Caco-2 (cell line): ENCODE data around the gene CCDC34. TPM values are rescaled to one million over a fixed set of nuclear protein-coding genes. Genes with fewer than 3 reads are reported as not detected.

ENCODE experiments used
- BruUV-seq: library from RNA; stranded (reverse); fragments of 400-500 nt; replicated peaks from 2 replicates; lab custom pipeline; 2021; lab: Mats Ljungman, UMichigan
- CTCF ChIA-PET: fragments of 300-600 bp; sonication (Branson Sonifier 250); formaldehyde crosslinking; loops from one replicate; lab custom pipeline; 2022; ENCODE audit warnings: antibody characterized with exemption; lab: Charles Lee
- POLR2A ChIA-PET: fragments of 300-600 bp; sonication (Branson Sonifier 250); formaldehyde crosslinking; loops from one replicate; lab custom pipeline; 2022; ENCODE audit warnings: antibody characterized with exemption; lab: Charles Lee
- DNase-seq, 2 experiments: peaks; one replicate each; pipeline versions ENCODE4 v3.0.0 to v3.0.0-alpha.2; 2020 to 2022
- H3K27me3 ChIP-seq: replicated peaks from 2 replicates; pipeline ENCODE4 v1.6.0; 2011; ENCODE audit warnings: low read length; ENCODE audit not compliant: control insufficient read depth, insufficient read depth
- H3K36me3 ChIP-seq: 2 replicates; pipeline ENCODE4 v1.5.1; 2011; ENCODE audit warnings: low read length; ENCODE audit not compliant: control insufficient read depth, insufficient read depth
- H3K4me1 ChIP-seq: fragments of 250-450 bp; sonication (Bioruptor Pico); 2 replicates; pipeline ENCODE4 v1.5.1; 2020; ENCODE audit warnings: mild to moderate bottlenecking
- H3K4me3 ChIP-seq: 2 replicates; pipeline ENCODE4 v1.5.1; 2011; ENCODE audit warnings: low read depth, mild to moderate bottlenecking, control low read depth, low read length
- H3K9me3 ChIP-seq: fragments of 250-450 bp; sonication (Bioruptor Pico); 2 replicates; pipeline ENCODE4 v1.5.1; 2020; ENCODE audit warnings: mild to moderate bottlenecking, moderate library complexity
- H3K27ac Mint-ChIP-seq: one replicate; pipeline ENCODE4 v1.8.0; 2022; ENCODE audit warnings: mixed read lengths; ENCODE audit not compliant: unreplicated experiment
- H3K27me3 Mint-ChIP-seq: one replicate; pipeline ENCODE4 v1.8.0; 2022; ENCODE audit warnings: mixed read lengths; ENCODE audit not compliant: insufficient read depth, unreplicated experiment
- H3K36me3 Mint-ChIP-seq: one replicate; pipeline ENCODE4 v1.8.0; 2022; ENCODE audit warnings: mild to moderate bottlenecking, mixed read lengths; ENCODE audit not compliant: insufficient read depth, unreplicated experiment
- H3K4me1 Mint-ChIP-seq: one replicate; pipeline ENCODE4 v1.8.0; 2022; ENCODE audit warnings: low read depth, mixed read lengths; ENCODE audit not compliant: unreplicated experiment
- H3K4me3 Mint-ChIP-seq: one replicate; pipeline ENCODE4 v1.8.0; 2022; ENCODE audit warnings: mild to moderate bottlenecking, moderate library complexity, mixed read lengths; ENCODE audit not compliant: unreplicated experiment
- H3K9me3 Mint-ChIP-seq: one replicate; pipeline ENCODE4 v1.8.0; 2022; ENCODE audit warnings: mixed read lengths; ENCODE audit not compliant: unreplicated experiment
- CTCF ChIP-seq, 2 experiments: fragments of 200-600 bp in 1 of 2; IDR thresholded peaks; 1 replicate in 1 of 2; 2 replicates in 1 of 2; pipeline versions ENCODE4 v1.5.1 to v1.8.0; 2011 to 2022; ENCODE audit warnings: antibody characterized with exemption in 1 of 2, control low read depth in 1 of 2, inconsistent platforms in 1 of 2, low read depth in 1 of 2, low read length in 1 of 2, mild to moderate bottlenecking in 1 of 2, moderate library complexity in 1 of 2; ENCODE audit not compliant: insufficient read depth in 1 of 2, severe bottlenecking in 1 of 2, unreplicated experiment in 1 of 2
- intact Hi-C: fragments of 100-400 bp; cut with micrococcal nuclease; formaldehyde crosslinking; loops from one replicate; pipeline ENCODE4 v1.10.0; 2022; ENCODE audit not compliant: unreplicated experiment
- total RNA-seq: library from RNA; stranded (reverse); gene quantifications from 2 replicates; pipeline ENCODE4 v1.2.3, GENCODE V29; 2022

CCDC34 gene
- total RNA-seq, 1 experiment from 2014 or later = 25.7 TPM

GRCh38 chr11:27411328-27411727 lies 48.3 kb upstream of the CCDC34 start:
- no peak for DNase-seq
- Histone ChIP-seq H3K4me1 (peaks cover 2% of the 10 kb centered on the region), H3K27me3 (no peaks in the 10 kb centered on the region), H3K36me3 (no peaks in the 10 kb centered on the region; the same call in none of the 2 replicates), H3K4me3 (no peak overlapping the region), H3K9me3 (no peaks in the 10 kb centered on the region)
- H3K27ac Mint-ChIP-seq = no peak overlapping the region
- no peak for TF ChIP-seq CTCF (IDR thresholded peaks at IDR 0.05; ENCODE audit: insufficient read depth in 1 of 2, low read depth in 1 of 2, low read length in 1 of 2, severe bottlenecking in 1 of 2, unreplicated experiment in 1 of 2)
- POLR2A ChIA-PET = no interaction called here
- no peak overlapping the region for H3K4me3 Mint-ChIP-seq
- intact Hi-C loops = no loop called here
- peaks cover 10% of the 10 kb centered on the region for H3K4me1 Mint-ChIP-seq
- CTCF ChIA-PET = no interaction called here
- no peaks in the 10 kb centered on the region for H3K9me3 Mint-ChIP-seq
- H3K36me3 Mint-ChIP-seq = no peaks in the 10 kb centered on the region
- BruUV-seq = no TSS peak
- no peaks in the 10 kb centered on the region for H3K27me3 Mint-ChIP-seq

GRCh38 chr11:27410272-27410671 lies 47.3 kb upstream of the CCDC34 start:
- no peak for TF ChIP-seq CTCF (IDR thresholded peaks at IDR 0.05; ENCODE audit: insufficient read depth in 1 of 2, low read depth in 1 of 2, low read length in 1 of 2, severe bottlenecking in 1 of 2, unreplicated experiment in 1 of 2)
- Histone ChIP-seq H3K27me3 (no peaks in the 10 kb centered on the region), H3K4me1 (no peaks in the 10 kb centered on the region), H3K4me3 (no peak overlapping the region), H3K9me3 (no peaks in the 10 kb centered on the region), H3K36me3 (no peaks in the 10 kb centered on the region; the same call in none of the 2 replicates)
- H3K4me1 Mint-ChIP-seq = peaks cover 8% of the 10 kb centered on the region
- no peaks in the 10 kb centered on the region for H3K36me3 Mint-ChIP-seq
- no TSS peak for BruUV-seq
- intact Hi-C loops = no loop called here
- H3K4me3 Mint-ChIP-seq = no peak overlapping the region
- no peaks in the 10 kb centered on the region for H3K27me3 Mint-ChIP-seq
- no peak for DNase-seq
- H3K9me3 Mint-ChIP-seq = no peaks in the 10 kb centered on the region
- ChIA-PET CTCF (no interaction called here), POLR2A (no interaction called here)
- no peak overlapping the region for H3K27ac Mint-ChIP-seq

GRCh38 chr11:27409742-27410141 lies 46.7 kb upstream of the CCDC34 start:
- Histone ChIP-seq H3K4me1 (no peaks in the 10 kb centered on the region), H3K36me3 (no peaks in the 10 kb centered on the region; the same call in none of the 2 replicates), H3K9me3 (no peaks in the 10 kb centered on the region), H3K4me3 (no peak overlapping the region), H3K27me3 (no peaks in the 10 kb centered on the region)
- intact Hi-C loops = no loop called here
- no peak overlapping the region for H3K4me3 Mint-ChIP-seq
- no peaks in the 10 kb centered on the region for H3K36me3 Mint-ChIP-seq
- POLR2A ChIA-PET = no interaction called here
- H3K27ac Mint-ChIP-seq = no peak overlapping the region
- TF ChIP-seq CTCF (IDR thresholded peaks at IDR 0.05; ENCODE audit: insufficient read depth in 1 of 2, low read depth in 1 of 2, low read length in 1 of 2, severe bottlenecking in 1 of 2, unreplicated experiment in 1 of 2) = no peak
- H3K9me3 Mint-ChIP-seq = no peaks in the 10 kb centered on the region
- peaks cover 8% of the 10 kb centered on the region for H3K4me1 Mint-ChIP-seq
- H3K27me3 Mint-ChIP-seq = no peaks in the 10 kb centered on the region
- no peak for DNase-seq
- no TSS peak for BruUV-seq
- CTCF ChIA-PET = interaction anchor here (0.6 to 0.7 kb wide), 2 partner anchors 226 to 269 kb away, joined by 3 read pairs; no protein-coding TSS in a partner anchor
